ENCODE measurements around the gene RELN.

- TF ChIP-seq CTCF (IDR thresholded peaks at IDR 0.05 in 2 of 3, conservative IDR thresholded peaks at IDR 0.05 in 1 of 3; ENCODE audit: borderline replicate concordance in 1 of 3, insufficient read depth in 1 of 3, low read depth in 2 of 3, low read length in 2 of 3) (no peak), YY1 (IDR thresholded peaks at IDR 0.05; ENCODE audit: extremely low read depth, insufficient replicate concordance, low read depth, low read length) (no peak), SP1 (IDR thresholded peaks at IDR 0.05; ENCODE audit: low read depth) (no peak), POLR2AphosphoS5 (IDR thresholded peaks at IDR 0.05; ENCODE audit: low read depth, low read length) (no peak), EZH2 (IDR thresholded peaks at IDR 0.05) (no peak), POLR2A (IDR thresholded peaks at IDR 0.05; ENCODE audit: borderline replicate concordance, extremely low read depth, insufficient read depth, insufficient read length) (no peak), EZH2phosphoT487 (IDR thresholded peaks at IDR 0.05; ENCODE audit: borderline replicate concordance) (no peak)
Observed at GRCh38 chr7:103657474-103657894, 332.0 kb downstream of the RELN start.

All from HCT116 (cell line).